ENCODE data around the gene DOCK2. TPM values are rescaled to one million over a fixed set of nuclear protein-coding genes. Genes with fewer than 3 reads are reported as not detected.
A peak's percentile ranks its signal among the peaks of the same experiment; 100 is the strongest.
"Not testable (repeated sequence)": the region's sequence is repeated elsewhere in the genome, so short reads cannot be mapped to it uniquely, and the experiment has no call there.

Gene DOCK2
- total RNA-seq, 1 donor from 2014 or later = 7.5 TPM

GRCh38 chr5:169635936-169636335 lies 1.1 kb upstream of the DOCK2 start:
- intact Hi-C loops (cut with micrococcal nuclease) = no loop called here
- DNase-seq = no peak
- no peak for ATAC-seq

DNA sequence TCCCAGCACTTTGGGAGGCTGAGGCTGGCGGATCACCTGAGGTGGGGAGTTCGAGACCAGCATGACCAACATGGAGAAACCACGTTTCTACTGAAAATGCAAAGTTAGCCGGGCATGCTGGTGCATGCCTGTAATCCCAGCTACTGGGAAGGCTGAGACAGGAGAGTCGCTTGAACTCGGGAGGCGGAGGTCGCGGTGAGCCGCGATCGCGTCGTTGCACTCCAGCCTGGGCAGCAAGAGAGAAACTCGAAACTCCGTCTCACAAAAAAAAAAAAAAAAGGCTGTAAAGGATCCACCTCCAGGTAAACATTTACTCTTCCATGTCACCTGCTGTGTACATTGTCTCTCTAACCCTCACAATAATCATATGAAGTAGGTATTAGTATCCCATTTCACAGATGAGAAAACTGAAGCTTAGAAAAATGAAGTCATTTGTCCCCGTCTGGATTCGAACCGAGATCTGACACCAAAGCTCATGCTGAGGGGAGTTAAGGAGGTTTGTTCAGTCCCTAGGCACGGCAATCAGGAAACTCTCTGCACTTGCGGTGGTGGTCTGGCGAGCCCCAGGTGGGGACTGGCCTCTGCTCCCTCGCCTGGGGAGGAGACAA lies 494 bp upstream of the DOCK2 start:
- DNase-seq (no peak), ATAC-seq (no peak)
- intact Hi-C loops (cut with micrococcal nuclease) = no loop called here

DNA sequence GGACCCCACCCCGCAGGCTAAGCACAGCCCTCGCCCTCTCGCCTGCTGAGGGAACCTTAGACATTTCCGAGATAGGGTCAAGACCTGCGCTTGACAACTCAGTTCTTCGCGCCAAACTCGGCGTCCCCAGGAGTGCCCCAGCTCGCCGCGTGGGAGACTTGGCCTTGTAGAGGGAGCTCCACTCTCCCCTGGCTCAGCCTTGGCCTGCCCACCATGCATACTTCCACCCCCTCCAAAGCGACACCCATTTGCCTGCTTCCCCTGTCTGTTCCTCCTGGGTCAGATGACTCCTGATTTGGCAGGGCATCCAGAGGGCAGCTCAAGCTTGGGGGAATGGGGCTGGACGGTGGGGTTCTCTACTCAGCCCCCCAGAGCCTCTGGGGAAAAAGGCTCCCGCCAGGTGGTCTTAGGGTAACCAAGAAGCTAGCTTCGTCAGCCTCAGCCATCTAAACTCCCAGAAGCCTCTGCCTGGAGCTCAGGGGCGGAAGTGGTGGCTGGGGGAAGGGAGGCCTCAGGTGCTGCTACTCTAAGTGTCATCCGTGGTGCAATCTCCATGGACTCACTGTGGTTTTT lies 560 bp downstream of the DOCK2 start:
- peak; percentile 35 for DNase-seq
- ATAC-seq = peak; percentile 57
- intact Hi-C loops (cut with micrococcal nuclease) = no loop called here

GRCh38 chr5:169641253-169641652 lies 4.2 kb downstream of the DOCK2 start:
- no peak for ATAC-seq
- intact Hi-C loops (cut with micrococcal nuclease) = no loop called here

GRCh38 chr5:169646856-169647255 lies 9.8 kb downstream of the DOCK2 start:
- DNase-seq = no peak
- no peak for ATAC-seq
- intact Hi-C loops (cut with micrococcal nuclease) = no loop called here

More at GRCh38 chr5:169641253-169641652, 4.2 kb downstream of the DOCK2 start:
- no peak for DNase-seq

DNA sequence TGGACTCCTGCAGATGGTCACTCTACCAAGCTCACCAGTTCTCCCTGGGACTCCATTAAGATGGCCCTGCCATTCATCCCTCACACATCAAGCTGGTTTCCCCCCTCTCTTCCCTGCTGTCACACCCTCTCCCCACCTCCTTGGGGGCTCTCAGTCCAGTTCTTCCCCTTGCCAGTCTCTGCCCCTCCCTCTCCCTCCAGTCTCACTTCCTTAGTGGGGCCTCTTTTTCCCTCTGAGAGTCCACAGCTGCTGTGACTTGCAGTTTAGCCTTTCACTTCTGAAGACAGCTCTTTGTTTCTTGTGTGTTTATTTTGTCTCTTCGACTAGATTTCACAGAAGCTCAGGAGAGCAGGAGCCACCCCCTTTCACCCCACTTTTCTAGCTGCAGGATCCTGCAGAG lies 10.5 kb downstream of the DOCK2 start:
- no peak for ATAC-seq
- no peak for DNase-seq
- intact Hi-C loops (cut with micrococcal nuclease) = no loop called here

GRCh38 chr5:169648725-169649310 lies 11.7 kb downstream of the DOCK2 start:
- intact Hi-C loops (cut with micrococcal nuclease) = no loop called here
- DNase-seq = peak; percentile 64
- peak; percentile 65 for ATAC-seq

- ATAC-seq = no peak
- intact Hi-C loops (cut with micrococcal nuclease) = no loop called here
- DNase-seq = no peak
Measured at GRCh38 chr5:169649486-169649885, 12.4 kb downstream of the DOCK2 start.

DNA sequence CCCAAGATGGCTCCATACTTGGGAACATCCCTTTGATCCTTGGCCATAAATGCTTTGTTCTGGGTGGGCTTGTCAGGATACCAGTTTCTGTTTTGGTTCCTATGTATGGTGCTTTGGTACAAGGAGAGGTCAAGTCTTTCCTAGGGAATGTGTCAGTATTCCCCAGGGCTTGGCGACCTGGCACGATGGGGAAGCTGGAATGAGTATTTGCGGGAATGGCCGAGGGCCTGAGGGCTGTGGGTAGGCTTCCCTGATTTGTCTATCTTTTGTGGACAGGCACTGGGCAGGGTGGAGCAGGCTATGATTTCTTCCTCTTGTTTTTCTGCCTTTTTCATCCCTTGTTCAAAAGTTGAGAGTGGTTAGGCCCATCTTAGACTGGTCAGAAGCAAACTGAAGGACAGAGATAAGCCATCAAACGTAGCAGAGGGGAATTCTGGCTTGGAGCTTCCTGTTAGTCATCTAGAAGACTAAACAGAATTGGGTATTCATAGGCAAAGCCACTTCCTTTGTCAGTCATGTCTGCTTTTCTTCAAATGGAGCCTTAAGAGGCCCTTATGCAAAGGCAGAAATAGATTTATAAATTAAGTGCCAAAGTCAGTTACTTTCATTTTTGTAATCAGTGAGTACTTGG lies 13.7 kb downstream of the DOCK2 start:
- no peak for DNase-seq
- no peak for ATAC-seq
- intact Hi-C loops (cut with micrococcal nuclease) = no loop called here

DNA sequence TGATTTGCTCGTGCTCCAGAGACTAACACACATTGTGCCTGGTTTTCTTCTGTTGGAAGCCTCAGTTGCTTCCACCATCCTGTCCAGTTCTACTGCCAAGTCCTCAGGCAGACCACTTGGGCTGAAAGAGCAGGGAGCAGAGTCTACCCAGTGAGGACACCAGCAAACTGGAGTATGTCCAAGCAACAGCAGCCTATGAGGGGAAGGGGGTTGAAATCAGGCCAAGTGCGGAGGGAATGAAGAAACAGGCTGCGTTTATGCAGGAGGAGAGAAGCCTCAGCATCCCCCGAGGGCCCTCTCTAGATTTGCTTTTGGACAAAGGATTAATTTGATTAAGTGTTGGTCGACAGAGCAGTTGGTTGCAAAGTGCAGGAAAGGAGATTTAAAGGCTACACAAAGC lies 14.5 kb downstream of the DOCK2 start:
- DNase-seq (no peak), ATAC-seq (peak; percentile 11)
- intact Hi-C loops (cut with micrococcal nuclease) = no loop called here

- DNase-seq (peak; percentile 79), ATAC-seq (peak; percentile 86)
- intact Hi-C loops (cut with micrococcal nuclease) = no loop called here
Measured at GRCh38 chr5:169652057-169652456, 15.0 kb downstream of the DOCK2 start.

DNA sequence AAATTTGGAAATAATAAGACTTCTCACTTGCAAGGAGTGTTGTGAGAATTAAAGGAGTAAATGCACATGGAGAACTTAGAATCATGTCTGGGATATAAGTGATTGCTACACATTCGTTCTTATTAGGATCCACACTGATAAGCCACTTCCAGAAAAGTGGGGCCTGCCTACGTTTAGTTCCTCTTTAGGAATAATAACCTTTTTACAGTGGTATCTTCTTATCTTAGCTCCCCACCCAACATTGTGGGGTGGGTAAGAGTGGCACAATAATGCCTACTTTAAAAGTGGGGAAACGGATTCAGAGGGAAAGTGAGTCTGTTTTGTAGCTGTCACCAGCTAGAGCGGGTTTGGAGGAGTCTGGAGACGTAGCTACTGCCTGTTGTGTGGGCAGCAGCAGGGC lies 16.0 kb downstream of the DOCK2 start:
- no peak for DNase-seq
- intact Hi-C loops (cut with micrococcal nuclease) = no loop called here
- ATAC-seq = no peak

DNA sequence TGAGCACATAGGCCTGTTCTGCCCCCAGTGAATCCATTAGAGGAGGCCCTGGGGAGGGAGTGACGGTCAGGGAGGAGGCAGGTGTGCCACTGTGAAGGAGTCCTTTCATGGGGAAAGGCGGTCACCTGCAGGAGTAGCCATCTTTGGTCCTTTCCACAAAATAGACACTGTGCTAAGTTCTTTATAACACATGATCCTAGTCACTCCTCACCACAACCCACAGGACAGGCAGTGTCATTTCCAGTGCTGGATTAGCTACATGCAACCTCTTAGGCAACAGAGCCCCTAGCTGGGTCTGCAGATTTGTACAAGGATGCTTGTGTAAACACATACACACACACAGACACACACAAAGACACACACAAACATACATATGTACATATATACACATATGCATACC lies 18.3 kb downstream of the DOCK2 start:
- intact Hi-C loops (cut with micrococcal nuclease) = no loop called here
- ATAC-seq = no peak
- DNase-seq = no peak

DNA sequence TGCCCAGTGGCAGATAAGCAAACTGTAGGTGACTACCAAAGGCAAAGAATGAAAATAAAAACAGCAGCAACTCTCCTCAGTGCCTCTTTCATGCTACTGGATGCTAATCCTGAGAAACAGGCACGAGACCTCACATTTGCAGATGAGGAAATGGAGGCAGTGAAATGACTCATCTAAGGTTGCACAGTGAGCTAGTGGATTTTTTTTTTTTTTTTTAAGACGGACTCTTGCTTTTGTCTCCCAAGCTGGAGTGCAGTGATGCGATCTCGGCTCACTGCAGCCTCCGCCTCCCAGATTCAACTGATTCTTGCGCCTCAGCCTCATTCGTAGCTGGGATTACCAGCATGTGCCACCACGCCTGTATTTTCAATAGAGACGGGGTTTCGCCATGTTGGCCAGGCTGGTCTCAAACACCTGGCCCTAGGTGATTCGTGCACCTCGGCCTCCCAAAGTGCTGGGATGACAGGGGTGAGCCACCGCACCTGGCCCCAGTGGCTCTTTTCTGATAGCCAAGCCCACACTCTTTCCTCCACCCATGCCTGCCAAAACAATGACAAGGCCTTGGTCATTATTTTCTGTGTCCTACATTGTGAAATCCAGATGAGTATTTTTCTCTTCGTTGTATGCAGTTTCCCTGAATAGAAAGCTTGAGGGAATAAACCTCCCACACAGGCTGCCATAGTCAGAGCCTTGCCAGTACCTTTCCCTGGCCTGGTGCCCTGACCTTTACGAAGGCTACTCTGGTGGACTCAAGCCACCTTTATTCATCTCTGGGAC lies 19.2 kb downstream of the DOCK2 start:
- DNase-seq (peak; percentile 55), ATAC-seq (peak; percentile 67)
- intact Hi-C loops (cut with micrococcal nuclease) = no loop called here

GRCh38 chr5:169657127-169657526 lies 20.1 kb downstream of the DOCK2 start:
- no peak for ATAC-seq
- no peak for DNase-seq
- intact Hi-C loops (cut with micrococcal nuclease) = no loop called here

DNA sequence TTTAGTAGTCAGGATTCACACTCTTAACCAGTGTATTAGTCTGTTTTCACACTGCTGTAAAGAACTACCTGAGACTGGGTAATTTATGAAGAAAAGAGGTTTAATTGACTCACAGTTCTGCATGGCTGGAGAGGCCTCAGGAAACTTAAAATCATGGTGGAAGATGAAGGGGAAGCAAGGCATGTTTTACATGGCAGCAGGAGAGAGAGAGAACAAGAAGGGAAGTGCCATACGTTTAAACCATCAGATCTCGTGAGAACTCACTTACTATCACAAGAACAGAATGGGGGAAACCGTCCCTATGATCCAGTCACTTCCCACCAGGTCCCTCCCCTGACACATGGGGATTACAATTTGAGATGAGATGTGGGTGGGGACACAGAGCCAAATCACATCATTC lies 25.4 kb downstream of the DOCK2 start:
- intact Hi-C loops (cut with micrococcal nuclease); ATAC-seq: not testable (repeated sequence)

DNA sequence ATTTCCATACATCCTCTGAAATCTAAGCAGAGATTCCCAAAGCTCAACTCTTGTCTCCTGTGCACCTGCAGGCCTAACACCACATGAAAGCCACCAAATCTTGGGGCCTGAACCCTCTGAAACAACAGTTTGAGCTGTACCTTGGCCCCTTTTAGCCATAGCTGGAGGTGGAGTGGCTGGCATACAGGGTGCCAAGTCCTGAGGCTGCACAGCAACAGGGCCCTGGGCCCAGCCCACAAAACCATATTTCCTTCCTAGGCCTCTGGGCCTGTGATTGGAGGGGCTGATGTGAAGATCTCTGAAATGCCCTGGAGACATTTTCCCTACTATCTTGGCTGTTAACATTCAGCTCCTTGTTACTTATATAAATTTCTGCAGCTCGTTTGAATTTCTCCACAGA lies 26.5 kb downstream of the DOCK2 start:
- ATAC-seq (no peak), DNase-seq (no peak)
- intact Hi-C loops (cut with micrococcal nuclease) = no loop called here

More for the DNA sequence above, 25.4 kb downstream of the DOCK2 start:
- DNase-seq = not testable (repeated sequence)

GRCh38 chr5:169666365-169666764 lies 29.3 kb downstream of the DOCK2 start:
- intact Hi-C loops (cut with micrococcal nuclease) = no loop called here
- ATAC-seq = no peak
- no peak for DNase-seq

GRCh38 chr5:169667896-169668674 lies 31.0 kb downstream of the DOCK2 start:
- intact Hi-C loops (cut with micrococcal nuclease) = no loop called here
- ATAC-seq (no peak), DNase-seq (no peak)
